GM12878 (cell line): ENCODE data around the gene CIRBP. TPM values are rescaled to one million over a fixed set of nuclear protein-coding genes. Genes with fewer than 3 reads are reported as not detected.

Source experiments
- ATAC-seq: fragments of 200-7000 bp; cut with Tn5 transposase; 3 replicates; pipeline ENCODE4 v1.9.1; 2020; ENCODE audit warnings: mild to moderate bottlenecking, moderate library complexity
- BruUV-seq: library from RNA; stranded (reverse); fragments of 400-500 nt; replicated peaks from 2 replicates; lab custom pipeline; 2021; lab: Mats Ljungman, UMichigan
- CTCF ChIA-PET: fragments of 300-600 bp; sonication (Branson Sonifier 250); formaldehyde crosslinking; extraction: SDS; loops from one replicate; lab custom pipeline; 2021; ENCODE audit warnings: inconsistent platforms; lab: Yijun Ruan, JAX
- POLR2A ChIA-PET: fragments of 350-600 bp; formaldehyde crosslinking; extraction: SDS; loops from one replicate; lab custom pipeline; 2021; ENCODE audit warnings: inconsistent platforms; lab: Charles Lee
- RAD21 ChIA-PET: fragments of 300-600 bp; sonication (Branson Sonifier 250); formaldehyde crosslinking; loops from one replicate; lab custom pipeline; 2023; ENCODE audit warnings: antibody characterized with exemption; ENCODE audit not compliant: unreplicated experiment; lab: Charles Lee
- SMC1A ChIA-PET: fragments of 300-600 bp; sonication (Branson Sonifier 250); formaldehyde crosslinking; loops from one replicate; lab custom pipeline; 2023; ENCODE audit not compliant: unreplicated experiment, uncharacterized antibody; lab: Charles Lee
- DNase-seq: peaks from one replicate; pipeline ENCODE4 v3.0.0-alpha.2; 2011; ENCODE audit warnings: low read depth, low spot score
- FAIRE-seq: peaks from 3 replicates; lab custom pipeline; 2011; peaks lifted over from hg19 to GRCh38; lab: Jason Lieb, UNC
- H2AFZ ChIP-seq: 2 replicates; pipeline ENCODE4 v1.6.0; 2011; ENCODE audit warnings: low read depth, low read length, control low read depth; ENCODE audit not compliant: control insufficient read depth
- H3K27ac ChIP-seq: 2 replicates; pipeline ENCODE4 v1.5.1; 2011; ENCODE audit warnings: control low read depth; ENCODE audit not compliant: control insufficient read depth, insufficient read depth
- H3K27me3 ChIP-seq, 2 experiments: replicated peaks in 1 of 2; 2 replicates each; pipeline versions ENCODE4 v1.6.0 to v1.6.1; 2011; ENCODE audit warnings: low read length in 1 of 2; ENCODE audit not compliant: control insufficient read depth in 2 of 2, insufficient read depth in 2 of 2
- H3K36me3 ChIP-seq, 2 experiments: 2 replicates each; pipeline ENCODE4 v1.5.1; 2011; ENCODE audit warnings: low read length in 1 of 2; ENCODE audit not compliant: control insufficient read depth in 2 of 2, insufficient read depth in 2 of 2
- H3K4me1 ChIP-seq: 2 replicates; pipeline ENCODE4 v1.6.1; 2011; ENCODE audit warnings: mild to moderate bottlenecking, low read length, moderate library complexity, mixed read lengths; ENCODE audit not compliant: control insufficient read depth, insufficient read depth
- H3K4me2 ChIP-seq: 2 replicates; pipeline ENCODE4 v1.6.0; 2011; ENCODE audit warnings: control low read depth; ENCODE audit not compliant: control insufficient read depth, insufficient read depth
- H3K4me3 ChIP-seq: fragments of 200-600 bp; sonication (generic); 2 replicates; pipeline ENCODE4 v1.5.1; 2016
- H3K79me2 ChIP-seq: 2 replicates; pipeline ENCODE4 v1.6.0; 2011; ENCODE audit warnings: low read length; ENCODE audit not compliant: control insufficient read depth, insufficient read depth
- H3K9ac ChIP-seq: 2 replicates; pipeline ENCODE4 v1.8.0; 2011; ENCODE audit warnings: low read length, control low read depth, mixed read lengths; ENCODE audit not compliant: control insufficient read depth, insufficient read depth
- H3K9me3 ChIP-seq: replicated peaks from 3 replicates; pipeline ENCODE4 v1.5.1; 2011; ENCODE audit warnings: mild to moderate bottlenecking, low read length; ENCODE audit not compliant: control insufficient read depth, insufficient read depth
- H4K20me1 ChIP-seq: 2 replicates; pipeline ENCODE4 v1.6.0; 2011; ENCODE audit not compliant: control insufficient read depth, insufficient read depth
- BCL11A ChIP-seq: IDR thresholded peaks from 2 replicates; pipeline ENCODE4 v1.6.1; 2011; ENCODE audit warnings: low read depth, low read length
- CREB1 ChIP-seq: IDR thresholded peaks from 2 replicates; pipeline ENCODE4 v1.6.1; 2012; ENCODE audit warnings: low read depth, mild to moderate bottlenecking, inconsistent platforms
- EZH2 ChIP-seq: IDR thresholded peaks from 2 replicates; pipeline ENCODE4 v1.6.1; 2012; ENCODE audit warnings: low read depth, mild to moderate bottlenecking, control low read depth, inconsistent platforms, low read length, borderline replicate concordance; ENCODE audit not compliant: control insufficient read depth
- FOS ChIP-seq: IDR thresholded peaks from 3 replicates; pipeline ENCODE4 v1.6.1; 2011; ENCODE audit warnings: borderline replicate concordance; ENCODE audit not compliant: insufficient read length; ENCODE audit errors: extremely low read depth
- NFXL1 ChIP-seq: fragments of 450-650 bp; IDR thresholded peaks from 2 replicates; pipeline ENCODE4 v1.6.1; 2017; ENCODE audit warnings: antibody characterized with exemption, mild to moderate bottlenecking, borderline replicate concordance
- SREBF2 ChIP-seq: IDR thresholded peaks from 2 replicates; pipeline ENCODE4 v1.6.1; 2012; ENCODE audit warnings: mild to moderate bottlenecking, low read length
- WGBS: methylation state at CpG from one replicate; pipeline ENCODE4 v1.1.6; 2016; ENCODE audit warnings: low lambda C conversion rate; ENCODE audit not compliant: insufficient replicate concordance, insufficient coverage; ENCODE audit errors: missing lambda C conversion rate; 5-methylcytosine and 5-hydroxymethylcytosine counted together
- in situ Hi-C: fragments of 300-500 bp; cut with MboI; formaldehyde crosslinking; loops from 9 replicates; pipeline ENCODE4 v1.14.3; 2018; ENCODE audit warnings: mixed read lengths
- intact Hi-C: fragments of 100-400 bp; cut with micrococcal nuclease; formaldehyde crosslinking; loops from one replicate; pipeline ENCODE4 v1.14.2; 2022; ENCODE audit not compliant: unreplicated experiment
- polyA plus RNA-seq, 11 experiments: library from polyadenylated mRNA; depleted of rRNA in 4 of 11; unstranded in 6 of 11; stranded (reverse) in 5 of 11; fragments of >200 nt; fragmentation: Nextera tagmentation in 4 of 11; fragmentation: Illumina TruSeq in 1 of 11; extraction: Ambion mirVana in 4 of 11; extraction: Trizol in 1 of 11; gene quantifications; 1 replicate in 1 of 11; 2 replicates in 10 of 11; pipeline versions ENCODE4 v1.2.1 to v1.2.3, GENCODE V29; 2011 to 2016; ENCODE audit warnings: inconsistent platforms in 2 of 11, missing spikeins in 2 of 11, low read depth in 1 of 11
- total RNA-seq, 4 experiments: library from RNA; depleted of rRNA in 3 of 4; stranded (reverse); fragments of >200 nt in 3 of 4; fragmentation: Illumina TruSeq in 1 of 4; extraction: Trizol in 1 of 4; gene quantifications; 2 replicates each; pipeline versions ENCODE4 v1.2.1 to v1.2.3, GENCODE V29; 2013 to 2021
- TF ChIP-seq, protein P1 (sequence below): IDR thresholded peaks from 2 replicates; pipeline ENCODE4 v1.6.1; 2012; ENCODE audit warnings: mild to moderate bottlenecking, low read depth, low read length
- TF ChIP-seq, protein P2 (sequence below): fragments of 450-650 bp; IDR thresholded peaks from 2 replicates; pipeline ENCODE4 v1.6.1; 2017; ENCODE audit warnings: mild to moderate bottlenecking, low read depth, inconsistent platforms; ENCODE audit not compliant: poor library complexity, severe bottlenecking

Gene CIRBP
- total and polyA plus RNA-seq, 10 of the 15 experiments (the other 5 are each of a cell fraction or from before 2014, with no cell fraction given), result 27.6 to 335 (median 229) TPM

DNA sequence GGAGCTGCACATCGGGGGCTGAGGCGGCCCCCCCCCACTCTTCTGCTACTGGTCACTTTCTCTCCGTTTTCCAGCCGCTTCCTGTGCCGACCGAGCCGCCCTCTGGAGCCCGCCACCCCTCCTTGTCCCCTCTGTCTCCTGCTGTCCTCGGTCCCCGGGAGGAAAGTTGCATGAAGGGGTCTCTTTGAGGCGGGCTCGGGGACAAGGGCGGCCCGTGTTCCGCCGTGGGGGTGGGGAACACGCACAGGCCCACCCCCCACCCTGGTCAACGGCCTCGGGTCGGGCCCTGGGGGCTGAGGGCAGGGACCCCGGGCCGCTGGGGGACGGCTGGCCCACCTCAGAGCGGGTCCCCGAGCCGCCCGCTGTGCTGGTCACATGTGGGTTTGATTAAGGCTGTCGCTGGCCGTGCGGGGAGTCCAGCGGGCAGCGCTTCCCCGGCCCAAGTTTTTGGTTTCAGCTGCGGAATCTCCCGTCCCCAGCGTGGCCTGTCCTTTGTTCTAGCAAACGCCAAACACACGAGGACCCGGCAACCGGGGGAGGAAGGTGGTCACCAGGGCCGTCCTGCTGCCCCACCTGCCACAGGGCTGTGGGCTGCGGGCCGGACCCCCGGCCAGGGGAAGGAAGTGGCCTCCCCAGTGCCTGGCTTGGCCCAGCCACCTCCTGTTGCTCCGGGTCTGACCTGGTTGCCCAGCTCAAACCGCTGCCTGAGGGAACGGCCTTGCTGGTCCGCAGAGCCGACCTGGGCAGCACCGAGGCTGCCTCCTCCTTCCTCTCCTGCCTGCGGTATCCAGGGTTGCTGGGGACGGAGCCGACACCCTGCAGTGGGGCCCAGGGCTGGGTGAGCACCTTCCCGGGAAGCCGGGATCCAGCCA, 18.5 kb downstream of the CIRBP start:
- no TSS peak for BruUV-seq

More for the DNA sequence above, 18.5 kb downstream of the CIRBP start:
- no peak for DNase-seq
- H3K9ac ChIP-seq, result no peak overlapping the region
- ChIA-PET RAD21 (no interaction called here), SMC1A (no interaction called here), POLR2A (no interaction called here), CTCF (no interaction called here)
- no peaks in the 10 kb centered on the region for H4K20me1 ChIP-seq
- in situ Hi-C loops, result no loop called here
- no peak for FAIRE-seq
- no peak overlapping the region for H3K27ac ChIP-seq
- 28% methylated on average over 45 of the region's 55 CpGs for WGBS
- H3K36me3 ChIP-seq, result no peaks in the 10 kb centered on the region
- H3K27me3 ChIP-seq, result peaks cover 7 to 8% of the 10 kb centered on the region in 2 experiments; a peak in 3 of 4 replicates
- no peak for ATAC-seq
- intact Hi-C loops, result no loop called here
- H3K4me1 ChIP-seq, result peaks cover 16% of the 10 kb centered on the region
- no peaks in the 10 kb centered on the region for H3K9me3 ChIP-seq
- no peak overlapping the region for H3K4me2 ChIP-seq
- TF ChIP-seq CREB1 (no peak), EZH2 (no peak), BCL11A (no peak), SREBF2 (no peak), NFXL1 (no peak), FOS (no peak)
- TF ChIP-seq, protein P1, sequence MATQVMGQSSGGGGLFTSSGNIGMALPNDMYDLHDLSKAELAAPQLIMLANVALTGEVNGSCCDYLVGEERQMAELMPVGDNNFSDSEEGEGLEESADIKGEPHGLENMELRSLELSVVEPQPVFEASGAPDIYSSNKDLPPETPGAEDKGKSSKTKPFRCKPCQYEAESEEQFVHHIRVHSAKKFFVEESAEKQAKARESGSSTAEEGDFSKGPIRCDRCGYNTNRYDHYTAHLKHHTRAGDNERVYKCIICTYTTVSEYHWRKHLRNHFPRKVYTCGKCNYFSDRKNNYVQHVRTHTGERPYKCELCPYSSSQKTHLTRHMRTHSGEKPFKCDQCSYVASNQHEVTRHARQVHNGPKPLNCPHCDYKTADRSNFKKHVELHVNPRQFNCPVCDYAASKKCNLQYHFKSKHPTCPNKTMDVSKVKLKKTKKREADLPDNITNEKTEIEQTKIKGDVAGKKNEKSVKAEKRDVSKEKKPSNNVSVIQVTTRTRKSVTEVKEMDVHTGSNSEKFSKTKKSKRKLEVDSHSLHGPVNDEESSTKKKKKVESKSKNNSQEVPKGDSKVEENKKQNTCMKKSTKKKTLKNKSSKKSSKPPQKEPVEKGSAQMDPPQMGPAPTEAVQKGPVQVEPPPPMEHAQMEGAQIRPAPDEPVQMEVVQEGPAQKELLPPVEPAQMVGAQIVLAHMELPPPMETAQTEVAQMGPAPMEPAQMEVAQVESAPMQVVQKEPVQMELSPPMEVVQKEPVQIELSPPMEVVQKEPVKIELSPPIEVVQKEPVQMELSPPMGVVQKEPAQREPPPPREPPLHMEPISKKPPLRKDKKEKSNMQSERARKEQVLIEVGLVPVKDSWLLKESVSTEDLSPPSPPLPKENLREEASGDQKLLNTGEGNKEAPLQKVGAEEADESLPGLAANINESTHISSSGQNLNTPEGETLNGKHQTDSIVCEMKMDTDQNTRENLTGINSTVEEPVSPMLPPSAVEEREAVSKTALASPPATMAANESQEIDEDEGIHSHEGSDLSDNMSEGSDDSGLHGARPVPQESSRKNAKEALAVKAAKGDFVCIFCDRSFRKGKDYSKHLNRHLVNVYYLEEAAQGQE, result no peak
- TF ChIP-seq, protein P2, sequence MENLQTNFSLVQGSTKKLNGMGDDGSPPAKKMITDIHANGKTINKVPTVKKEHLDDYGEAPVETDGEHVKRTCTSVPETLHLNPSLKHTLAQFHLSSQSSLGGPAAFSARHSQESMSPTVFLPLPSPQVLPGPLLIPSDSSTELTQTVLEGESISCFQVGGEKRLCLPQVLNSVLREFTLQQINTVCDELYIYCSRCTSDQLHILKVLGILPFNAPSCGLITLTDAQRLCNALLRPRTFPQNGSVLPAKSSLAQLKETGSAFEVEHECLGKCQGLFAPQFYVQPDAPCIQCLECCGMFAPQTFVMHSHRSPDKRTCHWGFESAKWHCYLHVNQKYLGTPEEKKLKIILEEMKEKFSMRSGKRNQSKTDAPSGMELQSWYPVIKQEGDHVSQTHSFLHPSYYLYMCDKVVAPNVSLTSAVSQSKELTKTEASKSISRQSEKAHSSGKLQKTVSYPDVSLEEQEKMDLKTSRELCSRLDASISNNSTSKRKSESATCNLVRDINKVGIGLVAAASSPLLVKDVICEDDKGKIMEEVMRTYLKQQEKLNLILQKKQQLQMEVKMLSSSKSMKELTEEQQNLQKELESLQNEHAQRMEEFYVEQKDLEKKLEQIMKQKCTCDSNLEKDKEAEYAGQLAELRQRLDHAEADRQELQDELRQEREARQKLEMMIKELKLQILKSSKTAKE, result no peak
- H3K4me3 ChIP-seq, result no peak overlapping the region
- no peaks in the 10 kb centered on the region for H3K79me2 ChIP-seq
- no peak overlapping the region for H2AFZ ChIP-seq
